Measurements from ENCODE around the gene AMPD2.

AMPD2 gene

GRCh38 chr1:109634771-109635750 is 15.4 kb downstream of the AMPD2 start:
- Histone ChIP-seq H3K4me3 (no peak overlapping the region), H3K27ac (no peak overlapping the region)
- TF ChIP-seq CTCF (IDR thresholded peaks at IDR 0.05), result no peak
- peak; percentile 69 for DNase-seq (ENCODE audit: low spot score)

GRCh38 chr1:109635862-109636200 is 16.2 kb downstream of the AMPD2 start:
- DNase-seq (ENCODE audit: low spot score), result peak; percentile 59
- TF ChIP-seq CTCF (IDR thresholded peaks at IDR 0.05), result no peak
- no peak overlapping the region for H3K27ac ChIP-seq
- no peak overlapping the region for H3K4me3 ChIP-seq

- no peak overlapping the region for H3K4me3 ChIP-seq
- TF ChIP-seq CTCF (IDR thresholded peaks at IDR 0.05), result no peak
- H3K27ac ChIP-seq, result no peak overlapping the region
- no peak for DNase-seq (ENCODE audit: low spot score)
Observed at GRCh38 chr1:109636201-109636952, 16.7 kb downstream of the AMPD2 start.

- no peak overlapping the region for H3K27ac ChIP-seq
- TF ChIP-seq CTCF (IDR thresholded peaks at IDR 0.05), result no peak
- no peak overlapping the region for H3K4me3 ChIP-seq
- DNase-seq (ENCODE audit: low spot score), result no peak
Observed at GRCh38 chr1:109637446-109637845, 17.8 kb downstream of the AMPD2 start.

GRCh38 chr1:109639063-109639840 is 19.6 kb downstream of the AMPD2 start:
- peak; percentile 67 for DNase-seq (ENCODE audit: low spot score)
- no peak overlapping the region for H3K4me3 ChIP-seq
- no peak for TF ChIP-seq CTCF (IDR thresholded peaks at IDR 0.05)
- no peak overlapping the region for H3K27ac ChIP-seq

- no peak overlapping the region for H3K27ac ChIP-seq
- H3K4me3 ChIP-seq, result no peak overlapping the region
- DNase-seq (ENCODE audit: low spot score), result no peak
- no peak for TF ChIP-seq CTCF (IDR thresholded peaks at IDR 0.05)
Observed at GRCh38 chr1:109639841-109640184, 20.2 kb downstream of the AMPD2 start.

Data from coronary artery (tissue), 2 donors.